Activated effector memory CD4-positive, alpha-beta T cell treated with Interleukin-2 at 50 U/mL for 16 hours (primary cell): ENCODE measurements around the gene RBP4.
"Not testable (repeated sequence)": the region's sequence is repeated elsewhere in the genome, so short reads cannot be mapped to it uniquely, and the experiment has no call there.

Experiments used
- DNase-seq: peaks from one replicate; pipeline ENCODE4 v3.0.0-alpha.2; 2020

RBP4 gene

DNA sequence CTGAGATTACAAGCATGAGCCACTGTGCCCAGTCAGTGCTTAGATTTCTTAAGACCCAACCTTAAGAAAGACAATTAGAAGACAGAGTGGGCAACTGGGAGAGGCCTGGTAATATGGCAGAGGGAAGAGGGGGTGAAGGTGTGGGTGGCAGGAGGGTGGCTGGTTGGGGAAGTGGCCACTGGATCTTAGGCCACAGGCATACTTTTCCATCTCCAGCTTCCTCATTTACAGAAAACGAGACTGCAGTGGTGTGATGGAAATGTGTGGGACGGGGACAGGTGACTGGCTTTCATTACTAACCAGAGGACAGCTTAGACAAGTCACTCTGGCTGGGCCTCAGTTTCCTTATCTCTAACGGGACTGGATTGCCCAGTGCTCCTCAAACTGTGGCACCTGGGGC, 35.6 kb downstream of the RBP4 start:
- no peak for DNase-seq

DNA sequence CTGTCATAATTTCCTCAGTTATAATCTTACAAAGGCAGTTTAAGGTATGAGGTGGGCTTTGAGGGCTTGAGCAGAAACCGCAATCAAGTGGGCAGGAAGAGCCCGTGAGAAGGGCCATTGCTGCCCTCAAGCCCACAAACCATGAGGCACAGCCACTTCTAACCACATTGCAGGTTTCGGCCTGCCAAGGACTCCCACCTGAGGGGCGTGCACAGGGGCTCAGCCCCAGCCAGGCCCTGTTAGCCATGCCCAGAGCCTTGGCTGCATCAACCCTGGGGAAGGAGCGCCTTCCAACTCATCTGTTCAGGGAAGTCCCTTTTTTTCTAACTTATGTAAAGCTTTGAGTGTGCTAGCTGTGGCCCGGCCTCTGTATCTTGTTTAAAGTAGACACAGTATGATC, 40.5 kb downstream of the RBP4 start:
- DNase-seq = no peak

DNA sequence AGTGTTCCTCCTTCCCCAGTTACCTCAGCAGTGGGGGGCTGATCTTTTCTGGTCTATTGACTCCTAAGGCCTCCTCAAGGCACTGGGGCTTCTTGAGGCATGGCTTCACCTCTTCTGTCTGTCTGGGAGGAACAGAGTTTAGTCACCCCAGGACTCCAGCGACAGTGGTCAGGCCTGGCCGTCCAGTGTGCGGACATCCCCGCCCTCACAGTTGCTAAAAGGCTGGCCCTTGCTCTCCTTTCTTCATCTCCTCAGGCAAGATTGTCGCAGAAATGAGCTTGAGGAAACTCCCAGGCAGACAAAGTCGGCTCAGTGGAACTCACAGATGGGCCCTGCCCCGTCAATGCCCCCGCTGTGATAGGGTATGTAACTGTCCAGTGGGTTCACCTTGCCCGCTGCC, 41.5 kb downstream of the RBP4 start:
- no peak for DNase-seq

DNA sequence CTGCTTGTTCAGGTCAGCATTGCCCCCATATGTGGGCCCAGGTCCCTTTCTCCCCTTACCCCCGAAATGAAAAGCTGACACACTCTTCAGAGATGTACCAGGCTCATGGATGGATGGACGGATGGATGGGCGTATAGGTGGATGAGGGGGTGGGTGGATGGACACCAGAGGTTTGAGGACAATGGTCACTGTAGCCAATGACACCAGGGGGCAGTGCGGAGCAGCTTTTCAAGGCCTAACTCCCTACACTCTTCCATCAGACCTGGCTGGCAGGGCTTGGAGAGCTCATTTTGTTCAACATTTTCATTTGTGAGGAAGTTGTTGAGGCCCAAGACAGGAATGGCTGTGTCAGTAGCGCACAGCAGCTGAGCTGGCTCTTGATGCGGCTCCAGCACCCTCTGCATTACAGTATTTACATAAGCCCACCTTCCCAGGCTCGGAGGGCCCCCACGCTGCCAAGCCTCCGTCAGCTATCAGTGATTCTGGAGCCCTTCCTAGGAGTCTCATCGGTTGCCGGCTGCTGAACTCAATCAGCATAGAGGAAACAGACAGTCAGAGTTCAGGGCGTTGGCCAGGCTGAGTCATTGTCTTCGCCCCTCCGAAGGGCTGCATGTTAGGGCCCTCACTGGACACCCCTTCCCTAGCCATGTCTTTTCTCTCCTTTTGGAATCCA, 46.1 kb downstream of the RBP4 start:
- no peak for DNase-seq

DNA sequence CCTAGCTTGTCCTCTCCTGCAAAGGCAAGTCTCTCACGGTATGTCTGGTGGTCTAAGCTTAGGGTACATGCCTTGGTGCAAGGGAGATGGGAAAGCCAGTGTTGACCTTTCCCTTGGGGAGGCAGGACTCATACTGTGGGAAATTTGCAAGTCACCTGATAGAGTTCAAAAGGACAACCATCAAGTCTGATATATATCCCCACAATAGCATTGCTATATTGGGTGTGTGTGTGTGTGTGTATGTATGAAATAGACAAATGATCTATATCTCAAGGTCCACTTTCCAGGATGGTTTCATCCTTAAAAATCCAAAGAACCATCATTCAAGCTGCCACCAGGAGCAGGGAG, 46.7 kb downstream of the RBP4 start:
- no peak for DNase-seq

DNA sequence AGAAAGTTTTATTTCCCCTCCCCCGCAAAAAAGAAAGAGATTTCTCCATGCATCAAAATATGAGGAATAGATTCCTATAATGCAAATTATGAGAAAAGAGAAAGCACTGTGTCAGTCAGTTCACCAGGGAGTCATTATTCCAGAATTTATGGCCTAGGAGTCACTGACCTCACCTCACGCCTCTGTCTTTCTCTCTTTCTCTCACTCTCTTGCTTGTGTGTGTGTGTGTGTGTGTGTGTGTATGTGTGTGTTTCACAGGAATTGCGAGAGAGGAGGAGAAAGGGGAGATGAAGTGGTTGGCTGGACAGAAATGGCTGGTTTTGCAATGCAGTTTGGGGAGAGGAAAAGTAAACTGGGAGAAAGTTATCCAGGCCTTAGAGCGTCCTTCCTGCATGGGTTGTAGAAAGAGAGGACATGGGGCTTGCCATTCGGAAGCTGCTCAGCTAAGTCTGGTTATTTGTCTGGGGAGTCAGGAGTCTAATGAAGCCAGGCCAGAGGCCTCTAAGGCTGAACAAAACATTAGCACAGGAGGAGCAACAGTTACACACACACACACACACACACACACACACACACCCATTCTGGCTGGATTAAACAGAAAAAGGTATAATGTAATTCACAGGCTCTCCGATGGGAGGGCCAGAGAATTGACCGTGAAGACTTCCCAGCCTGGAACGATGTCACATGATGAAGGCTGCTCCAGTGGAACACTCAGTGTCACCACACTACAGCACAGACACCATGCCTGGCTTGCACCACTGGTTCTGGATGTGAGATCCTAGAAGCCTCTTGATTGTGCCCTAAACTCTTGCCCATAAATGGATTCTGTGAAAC, 47.3 kb downstream of the RBP4 start:
- no peak for DNase-seq

DNA sequence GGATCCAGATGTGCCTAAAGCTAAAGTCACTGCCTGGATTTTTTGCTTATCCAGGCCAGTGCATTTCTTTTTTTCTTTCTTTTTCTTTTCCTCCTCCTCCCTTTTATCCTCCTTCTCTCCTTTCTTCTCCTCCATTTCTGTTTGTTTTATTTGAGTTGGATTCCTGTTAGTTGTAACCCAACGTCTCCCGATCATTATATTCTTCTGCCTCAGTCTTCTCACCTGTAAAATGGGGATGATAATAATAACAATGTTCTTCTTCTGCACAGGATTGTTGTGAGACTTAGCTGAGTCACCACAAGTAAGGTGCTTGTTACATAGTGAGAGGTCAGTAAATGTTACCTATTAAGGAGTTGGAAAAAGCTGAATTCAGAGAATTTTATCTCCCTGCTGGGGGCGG, 48.3 kb downstream of the RBP4 start:
- no peak for DNase-seq

DNA sequence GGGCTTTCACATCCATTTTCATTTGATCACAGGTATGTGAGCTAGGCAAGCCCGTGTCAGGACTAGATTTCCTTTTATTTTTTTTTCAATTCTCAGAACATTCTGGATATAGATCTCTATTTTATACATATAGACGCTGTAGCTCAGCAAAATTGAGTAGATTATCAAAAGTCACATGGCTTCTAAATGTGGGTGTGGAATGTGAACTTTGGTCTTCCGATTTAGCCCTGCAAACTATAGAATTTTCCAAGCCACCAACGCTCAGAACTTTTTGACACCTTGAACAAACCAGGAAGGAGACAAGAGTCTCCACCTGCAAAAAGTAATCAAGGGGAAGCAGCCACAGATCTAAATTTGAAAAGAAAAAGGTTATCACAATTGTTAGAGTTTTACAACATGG, 50.4 kb downstream of the RBP4 start:
- DNase-seq = no peak

DNA sequence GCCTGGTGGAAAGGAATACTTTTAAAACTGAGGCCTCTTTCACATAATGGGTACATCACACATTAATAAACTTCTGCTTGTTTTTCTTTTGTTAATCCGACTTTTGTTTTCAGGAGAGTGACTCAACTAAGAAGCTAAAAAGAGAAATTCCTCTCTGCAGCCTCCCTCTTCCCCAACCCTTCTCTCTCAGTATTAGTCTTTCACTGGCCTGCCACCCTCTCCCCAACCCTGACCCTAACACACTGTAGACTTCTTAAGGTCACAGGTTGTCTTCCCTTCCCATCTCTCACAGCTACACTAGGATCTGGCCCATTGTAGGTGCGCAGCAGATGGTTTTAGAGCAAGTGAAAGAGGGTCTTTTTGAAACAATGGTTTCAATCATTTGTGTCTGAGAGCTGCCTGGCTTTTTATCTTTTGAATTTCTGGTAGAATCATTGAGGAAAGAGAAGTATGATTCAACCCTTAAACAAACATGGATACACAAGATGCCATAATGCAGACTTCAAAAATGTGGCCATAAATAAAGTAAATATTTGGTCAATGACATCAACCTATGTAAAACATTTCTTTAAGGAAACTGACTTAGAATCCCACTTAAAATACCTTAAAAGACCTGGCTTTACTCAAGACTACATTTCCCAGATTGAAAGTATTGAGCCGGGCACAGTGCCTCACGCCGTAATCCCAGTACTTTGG, 52.5 kb downstream of the RBP4 start:
- DNase-seq = no peak

DNA sequence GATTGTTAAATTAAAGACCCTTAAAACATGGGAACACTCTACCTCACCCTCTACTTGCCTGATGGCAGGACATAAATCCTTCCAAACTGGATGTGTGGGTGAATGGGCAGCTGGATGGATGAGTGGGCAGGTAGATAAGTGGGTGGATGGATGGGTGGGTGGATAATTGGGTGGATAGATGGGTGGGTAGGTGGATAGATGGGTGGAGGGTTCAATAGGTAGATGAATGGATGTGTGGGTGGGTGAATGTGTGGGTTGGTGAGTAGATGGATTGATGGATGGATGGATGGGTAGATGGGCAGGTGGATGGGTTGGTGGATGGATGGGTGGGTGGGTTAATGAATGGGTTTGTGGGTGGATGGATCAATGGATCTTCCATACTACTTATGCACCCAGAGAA, 53.5 kb downstream of the RBP4 start:
- no peak for DNase-seq

DNA sequence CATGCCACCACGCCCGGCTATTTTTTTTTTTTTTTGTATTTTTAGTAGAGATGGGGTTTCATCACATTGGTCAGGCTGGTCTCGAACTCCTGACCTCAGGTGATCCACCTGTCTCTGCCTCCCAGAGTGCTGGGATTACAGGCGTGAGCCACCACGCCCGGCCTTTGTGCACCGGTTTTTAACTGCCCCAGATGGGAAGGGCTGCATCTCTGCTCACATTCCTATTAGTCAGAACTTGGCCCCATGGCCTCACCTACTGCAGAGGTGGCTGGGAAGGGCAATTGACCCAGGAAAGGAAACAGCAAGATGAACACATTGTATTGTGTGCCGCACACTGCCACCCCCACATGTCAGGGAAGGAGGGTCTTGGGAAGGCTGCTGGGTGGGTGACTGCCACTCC, 54.0 kb downstream of the RBP4 start:
- not testable (repeated sequence) for DNase-seq

DNA sequence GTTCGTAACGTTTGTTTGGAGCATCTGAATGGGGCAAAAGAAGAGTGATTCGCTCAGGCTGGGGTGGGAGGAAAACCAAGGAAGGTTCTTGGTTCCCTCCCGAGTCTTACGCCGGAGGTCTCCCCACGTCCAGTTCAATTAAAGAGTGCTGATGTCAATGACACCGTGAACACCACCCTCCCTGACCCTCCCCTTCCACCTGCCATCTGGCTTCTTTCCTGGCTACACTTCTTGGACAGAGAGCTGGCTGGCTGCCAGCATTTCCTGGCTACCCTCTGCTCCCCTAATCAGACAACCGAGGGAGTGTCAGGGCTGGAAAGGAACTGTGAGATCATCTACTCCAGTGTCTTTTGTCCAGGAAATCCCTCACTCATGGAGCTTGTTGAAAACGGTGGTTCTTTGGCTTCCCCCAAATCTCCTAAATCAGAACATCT, 58.7 kb downstream of the RBP4 start:
- DNase-seq = no peak
